HL-60 (cell line): ENCODE results near the gene TSPAN17.

Source experiments
- DNase-seq, 2 experiments: peaks; one replicate each; pipeline ENCODE4 v3.0.0-alpha.2; 2010 to 2020; ENCODE audit warnings: low read depth in 1 of 2, low spot score in 1 of 2
- H3K27ac ChIP-seq: fragments of 250-450 bp; sonication (Bioruptor Pico); replicated peaks from 2 replicates; pipeline ENCODE4 v1.5.1; 2020; ENCODE audit warnings: mild to moderate bottlenecking, moderate library complexity
- H3K27me3 ChIP-seq: fragments of 250-450 bp; sonication (Bioruptor Pico); 2 replicates; pipeline ENCODE4 v1.5.1; 2021; ENCODE audit warnings: mild to moderate bottlenecking, moderate library complexity; ENCODE audit not compliant: insufficient read depth, poor library complexity, severe bottlenecking
- H3K4me3 ChIP-seq: replicated peaks from 2 replicates; pipeline ENCODE4 v1.5.1; 2011; ENCODE audit warnings: mild to moderate bottlenecking, control low read depth, low read length; ENCODE audit not compliant: insufficient read depth
- CTCF ChIP-seq: IDR thresholded peaks from one replicate; pipeline ENCODE4 v1.5.1; 2011; ENCODE audit warnings: low read length, control low read depth, inconsistent platforms; ENCODE audit not compliant: insufficient read depth
- GABPA ChIP-seq: IDR thresholded peaks from 2 replicates; pipeline ENCODE4 v1.6.1; 2012; ENCODE audit warnings: low read depth
- POLR2AphosphoS5 ChIP-seq: IDR thresholded peaks from 2 replicates; pipeline ENCODE4 v1.6.1; 2012; ENCODE audit warnings: low read depth
- REST ChIP-seq: IDR thresholded peaks from 2 replicates; pipeline ENCODE4 v1.6.1; 2012; ENCODE audit warnings: low read depth; ENCODE audit not compliant: insufficient replicate concordance
- SPI1 ChIP-seq: IDR thresholded peaks from 2 replicates; pipeline ENCODE4 v1.6.1; 2012; ENCODE audit warnings: low read depth, mild to moderate bottlenecking, borderline replicate concordance

The TSPAN17 gene

GRCh38 chr5:176633598-176633997, 13.7 kb upstream of the TSPAN17 start:
- Histone ChIP-seq H3K4me3 (no peak overlapping the region), H3K27ac (no peak overlapping the region), H3K27me3 (peaks cover 51% of the 10 kb centered on the region)
- TF ChIP-seq CTCF (no peak), SPI1 (no peak), POLR2AphosphoS5 (no peak), REST (no peak), GABPA (no peak)
- DNase-seq = no peak

- DNase-seq = no peak
- no peak for TF ChIP-seq REST
- no peak for TF ChIP-seq CTCF
- no peak for TF ChIP-seq SPI1
- no peak for TF ChIP-seq GABPA
- TF ChIP-seq POLR2AphosphoS5 = no peak
Observed at GRCh38 chr5:176636426-176636825, 10.9 kb upstream of the TSPAN17 start.

GRCh38 chr5:176637556-176637955, 9.7 kb upstream of the TSPAN17 start:
- H3K4me3 ChIP-seq = no peak overlapping the region
- H3K27ac ChIP-seq = no peak overlapping the region
- no peak for DNase-seq
- TF ChIP-seq SPI1 (no peak), REST (no peak), GABPA (no peak), POLR2AphosphoS5 (no peak), CTCF (no peak)
- H3K27me3 ChIP-seq = peaks cover 21% of the 10 kb centered on the region

More at GRCh38 chr5:176636426-176636825, 10.9 kb upstream of the TSPAN17 start:
- H3K4me3 ChIP-seq = no peak overlapping the region
- H3K27me3 ChIP-seq = peaks cover 28% of the 10 kb centered on the region
- no peak overlapping the region for H3K27ac ChIP-seq
